ENCODE results near the gene PSMA1.

PSMA1 gene

GRCh38 chr11:14522801-14523200 is 2.6 kb upstream of the PSMA1 start:
- DNase-seq (ENCODE audit: insufficient read length) (no peak), FAIRE-seq (no peak)
- TF ChIP-seq POLR2AphosphoS5 (IDR thresholded peaks at IDR 0.05; ENCODE audit: low read depth, low read length) (no peak), POLR2A (IDR thresholded peaks at IDR 0.05; ENCODE audit: low read depth, low read length) (no peak), TAF1 (IDR thresholded peaks at IDR 0.05; ENCODE audit: borderline replicate concordance, low read depth, low read length) (no peak)

GRCh38 chr11:14522245-14522644 is 2.1 kb upstream of the PSMA1 start:
- no peak for TF ChIP-seq TAF1 (IDR thresholded peaks at IDR 0.05; ENCODE audit: borderline replicate concordance, low read depth, low read length)
- no peak for TF ChIP-seq POLR2AphosphoS5 (IDR thresholded peaks at IDR 0.05; ENCODE audit: low read depth, low read length)
- no peak for TF ChIP-seq POLR2A (IDR thresholded peaks at IDR 0.05; ENCODE audit: low read depth, low read length)
- FAIRE-seq (no peak), DNase-seq (ENCODE audit: insufficient read length) (no peak)

GRCh38 chr11:14520747-14521151 is 563 bp upstream of the PSMA1 start:
- TF ChIP-seq POLR2A (IDR thresholded peaks at IDR 0.05; ENCODE audit: low read depth, low read length) (no peak), POLR2AphosphoS5 (IDR thresholded peaks at IDR 0.05; ENCODE audit: low read depth, low read length) (no peak), TAF1 (IDR thresholded peaks at IDR 0.05; ENCODE audit: borderline replicate concordance, low read depth, low read length) (no peak)
- FAIRE-seq (no peak), DNase-seq (ENCODE audit: insufficient read length) (no peak)

GRCh38 chr11:14519597-14519916 is 629 bp downstream of the PSMA1 start:
- DNase-seq (ENCODE audit: insufficient read length) (no peak), FAIRE-seq (peak; percentile 89)
- TF ChIP-seq TAF1 (IDR thresholded peaks at IDR 0.05; ENCODE audit: borderline replicate concordance, low read depth, low read length): no peak
- TF ChIP-seq POLR2AphosphoS5 (IDR thresholded peaks at IDR 0.05; ENCODE audit: low read depth, low read length): no peak
- no peak for TF ChIP-seq POLR2A (IDR thresholded peaks at IDR 0.05; ENCODE audit: low read depth, low read length)

GRCh38 chr11:14518820-14519219 is 1.4 kb downstream of the PSMA1 start:
- FAIRE-seq: no peak
- TF ChIP-seq POLR2A (IDR thresholded peaks at IDR 0.05; ENCODE audit: low read depth, low read length): no peak
- TF ChIP-seq POLR2AphosphoS5 (IDR thresholded peaks at IDR 0.05; ENCODE audit: low read depth, low read length): no peak
- TF ChIP-seq TAF1 (IDR thresholded peaks at IDR 0.05; ENCODE audit: borderline replicate concordance, low read depth, low read length): no peak

GRCh38 chr11:14513800-14514199 is 6.4 kb downstream of the PSMA1 start:
- no peak for TF ChIP-seq POLR2AphosphoS5 (IDR thresholded peaks at IDR 0.05; ENCODE audit: low read depth, low read length)
- FAIRE-seq: no peak
- DNase-seq (ENCODE audit: insufficient read length): no peak

More at GRCh38 chr11:14518820-14519219, 1.4 kb downstream of the PSMA1 start:
- DNase-seq (ENCODE audit: insufficient read length): no peak

- no peak for TF ChIP-seq TAF1 (IDR thresholded peaks at IDR 0.05; ENCODE audit: borderline replicate concordance, low read depth, low read length)
- TF ChIP-seq POLR2A (IDR thresholded peaks at IDR 0.05; ENCODE audit: low read depth, low read length): no peak
- TF ChIP-seq POLR2AphosphoS5 (IDR thresholded peaks at IDR 0.05; ENCODE audit: low read depth, low read length): no peak
- FAIRE-seq (no peak), DNase-seq (ENCODE audit: insufficient read length) (no peak)
Measured at GRCh38 chr11:14506532-14506931, 13.7 kb downstream of the PSMA1 start.

GRCh38 chr11:14503023-14503422 is 17.2 kb downstream of the PSMA1 start:
- TF ChIP-seq TAF1 (IDR thresholded peaks at IDR 0.05; ENCODE audit: borderline replicate concordance, low read depth, low read length): no peak
- DNase-seq (ENCODE audit: insufficient read length): no peak
- FAIRE-seq: no peak

GRCh38 chr11:14502039-14502438 is 18.1 kb downstream of the PSMA1 start:
- no peak for FAIRE-seq
- no peak for DNase-seq (ENCODE audit: insufficient read length)
- TF ChIP-seq POLR2A (IDR thresholded peaks at IDR 0.05; ENCODE audit: low read depth, low read length) (no peak), TAF1 (IDR thresholded peaks at IDR 0.05; ENCODE audit: borderline replicate concordance, low read depth, low read length) (no peak), POLR2AphosphoS5 (IDR thresholded peaks at IDR 0.05; ENCODE audit: low read depth, low read length) (no peak)

GRCh38 chr11:14500181-14500651 is 20.0 kb downstream of the PSMA1 start:
- DNase-seq (ENCODE audit: insufficient read length): no peak
- TF ChIP-seq TAF1 (IDR thresholded peaks at IDR 0.05; ENCODE audit: borderline replicate concordance, low read depth, low read length) (no peak), POLR2AphosphoS5 (IDR thresholded peaks at IDR 0.05; ENCODE audit: low read depth, low read length) (no peak), POLR2A (IDR thresholded peaks at IDR 0.05; ENCODE audit: low read depth, low read length) (no peak)
- FAIRE-seq: peak; percentile 83

- peak; percentile 98 for TF ChIP-seq POLR2A (IDR thresholded peaks at IDR 0.05; ENCODE audit: low read depth, low read length)
- peak; percentile 97 for TF ChIP-seq POLR2AphosphoS5 (IDR thresholded peaks at IDR 0.05; ENCODE audit: low read depth, low read length)
- TF ChIP-seq TAF1 (IDR thresholded peaks at IDR 0.05; ENCODE audit: borderline replicate concordance, low read depth, low read length): peak; percentile 73
- peak; percentile 69 for DNase-seq (ENCODE audit: insufficient read length)
- peak; percentile 99 for FAIRE-seq
Measured at GRCh38 chr11:14499560-14500180, 20.5 kb downstream of the PSMA1 start, which contains the start of gene COPB1. TSS of gene COPB1 (minus strand) at chr11:14499811. CDS start at chr11:14498928, 883 bp downstream.

- DNase-seq (ENCODE audit: insufficient read length): no peak
- TF ChIP-seq POLR2A (IDR thresholded peaks at IDR 0.05; ENCODE audit: low read depth, low read length) (no peak), TAF1 (IDR thresholded peaks at IDR 0.05; ENCODE audit: borderline replicate concordance, low read depth, low read length) (no peak), POLR2AphosphoS5 (IDR thresholded peaks at IDR 0.05; ENCODE audit: low read depth, low read length) (no peak)
- FAIRE-seq: peak; percentile 75
Measured at GRCh38 chr11:14499178-14499559, 21.0 kb downstream of the PSMA1 start.
